ENCODE measurements around the gene MIS12. TPM values are rescaled to one million over a fixed set of nuclear protein-coding genes. Genes with fewer than 3 reads are reported as not detected.

Gene MIS12
- total RNA-seq, 1 experiment from 2014 or later = 46.3 TPM

DNA sequence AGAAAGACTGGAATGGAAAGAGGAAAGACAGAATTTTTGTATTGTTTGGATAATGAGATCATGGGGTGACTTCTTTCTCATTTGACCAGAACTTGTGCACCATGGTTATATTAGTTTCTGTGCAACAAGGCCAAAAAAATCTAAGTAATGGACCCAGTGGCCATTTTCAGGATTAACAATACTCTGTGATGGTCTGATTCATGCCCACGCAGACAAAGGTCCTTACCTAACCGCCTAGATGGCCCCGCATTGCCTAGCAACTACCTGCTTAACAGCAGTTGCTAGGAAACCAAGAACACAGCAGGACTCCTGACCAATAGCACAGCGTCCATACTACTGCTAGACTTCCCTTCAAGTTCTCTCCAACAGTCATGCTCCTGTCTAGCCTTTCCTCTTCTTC lies 22.4 kb downstream of the MIS12 start:
- Histone ChIP-seq H3K36me3 (no peaks in the 10 kb centered on the region), H3K4me3 (no peak overlapping the region), H3K9me3 (replicated peaks) (no peaks in the 10 kb centered on the region), H3K27ac (peak overlapping the region; percentile 88), H3K4me1 (replicated peaks) (peaks cover 23% of the 10 kb centered on the region), H3K27me3 (replicated peaks) (no peaks in the 10 kb centered on the region)
- DNase-seq (ENCODE audit: low read depth in 1 of 2, low spot score in 2 of 2) = no peak

DNA sequence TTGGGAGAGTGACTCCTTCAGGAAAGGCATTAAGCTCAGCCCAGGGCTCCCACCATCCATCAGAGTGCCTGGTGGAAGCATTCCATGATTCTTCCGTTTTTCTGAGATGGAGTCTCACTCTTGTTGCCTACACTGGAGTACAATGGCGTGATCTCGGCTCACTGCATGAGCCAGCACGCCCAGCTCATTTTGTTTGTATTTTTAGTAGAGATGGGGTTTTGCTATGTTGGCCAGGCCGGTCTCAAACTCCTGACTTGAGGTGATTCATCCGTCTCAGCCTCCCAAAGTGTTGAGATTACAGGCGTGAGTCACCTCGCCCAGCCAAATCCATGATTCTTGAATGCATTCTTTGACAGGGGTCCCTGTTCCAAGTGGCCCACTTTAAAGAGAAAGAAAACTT lies 23.1 kb downstream of the MIS12 start:
- peak overlapping the region; percentile 88 for H3K27ac ChIP-seq
- H3K36me3 ChIP-seq = no peaks in the 10 kb centered on the region
- H3K4me3 ChIP-seq = no peak overlapping the region
- no peaks in the 10 kb centered on the region for H3K9me3 ChIP-seq (replicated peaks)
- peaks cover 23% of the 10 kb centered on the region for H3K4me1 ChIP-seq (replicated peaks)
- DNase-seq (ENCODE audit: low read depth in 1 of 2, low spot score in 2 of 2) = peak; percentile 82 to 87
- H3K27me3 ChIP-seq (replicated peaks) = no peaks in the 10 kb centered on the region

DNA sequence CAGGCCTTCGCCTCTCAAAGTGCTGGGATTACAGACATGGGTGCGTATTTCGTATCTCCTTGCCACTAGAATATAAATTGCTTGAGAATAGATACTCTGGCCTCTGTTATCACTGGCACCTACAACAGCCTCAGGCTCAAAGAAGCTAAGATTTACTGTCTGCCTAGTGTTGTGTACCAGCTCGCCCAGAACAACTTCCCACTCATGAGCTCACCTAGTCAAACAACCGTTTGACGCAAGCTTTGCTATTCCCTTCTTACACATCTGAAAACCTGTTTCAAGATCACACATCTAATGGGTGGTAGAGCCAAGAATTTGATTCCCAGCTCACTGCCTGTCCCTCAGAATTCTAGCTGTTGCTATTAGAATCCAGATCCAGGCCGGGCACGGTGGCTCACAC lies 24.4 kb downstream of the MIS12 start:
- Histone ChIP-seq H3K27me3 (replicated peaks) (no peaks in the 10 kb centered on the region), H3K27ac (peak overlapping the region; percentile 88; the same call in 1 of the 2 replicates), H3K9me3 (replicated peaks) (no peaks in the 10 kb centered on the region), H3K36me3 (0 out of 2 replicates have a peak, but pooled peaks cover 5% of the 10 kb centered on the region), H3K4me3 (no peak overlapping the region), H3K4me1 (replicated peaks) (peaks cover 31% of the 10 kb centered on the region)
- DNase-seq (ENCODE audit: low read depth in 1 of 2, low spot score in 2 of 2) = no peak

DNA sequence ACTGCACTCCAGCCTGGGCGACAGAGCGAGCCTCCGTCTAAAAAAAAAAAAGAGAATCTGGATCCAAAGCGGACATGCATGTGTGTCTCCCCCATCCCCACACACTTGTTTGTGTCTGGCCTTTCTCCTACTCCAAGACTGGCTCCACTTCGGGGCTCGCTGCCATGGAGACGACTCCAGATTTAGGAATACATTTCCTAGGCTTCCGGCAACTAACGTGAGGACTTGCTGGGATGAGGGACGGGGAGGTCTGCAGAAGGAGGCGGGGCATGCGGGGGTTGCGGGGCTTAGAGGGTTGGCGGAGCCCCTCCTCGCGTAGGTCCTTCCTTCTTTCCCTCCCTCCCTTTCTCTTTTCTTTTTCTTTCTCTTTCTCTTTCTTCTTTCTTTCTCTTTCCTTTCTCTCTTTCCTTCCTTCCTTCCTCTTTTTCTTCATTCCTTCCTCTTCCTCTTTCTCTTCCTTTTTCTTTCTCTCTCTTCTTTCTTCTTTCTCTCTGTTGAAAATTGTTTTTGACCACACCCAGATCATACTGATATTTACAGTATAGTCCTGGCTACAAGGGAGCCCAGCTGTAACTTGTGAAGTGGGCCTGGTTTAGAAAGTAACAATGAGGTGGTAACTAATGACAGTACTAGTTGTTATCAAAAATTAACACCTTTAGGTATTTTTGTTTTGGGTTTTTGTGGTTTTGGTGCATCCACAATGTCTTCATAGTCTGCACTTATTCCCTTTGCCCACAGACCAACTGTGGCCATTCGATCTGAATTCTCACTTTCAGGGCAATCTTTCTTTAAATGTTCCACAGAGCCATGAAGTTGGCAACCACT lies 25.2 kb downstream of the MIS12 start:
- H3K27ac ChIP-seq = no peak overlapping the region

DNA sequence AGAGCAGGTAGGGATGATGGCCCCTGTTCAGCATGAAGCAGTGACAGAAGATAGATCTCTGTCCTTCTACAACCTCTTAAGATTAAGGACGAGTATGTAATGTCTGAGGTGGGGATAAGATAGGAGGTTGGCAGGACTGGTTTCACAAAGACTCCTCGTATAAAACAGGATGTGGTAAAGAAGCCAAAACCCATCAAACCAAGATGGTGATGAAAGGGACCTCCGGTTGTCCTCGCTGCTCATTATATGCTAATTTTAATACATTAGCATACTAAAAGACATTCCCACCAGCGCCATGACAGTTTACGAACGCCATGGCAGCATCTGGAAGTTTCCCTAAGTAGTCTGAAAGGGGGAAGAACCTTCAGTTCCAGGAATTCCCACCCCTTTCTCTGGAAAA lies 27.3 kb downstream of the MIS12 start:
- DNase-seq (ENCODE audit: low read depth in 1 of 2, low spot score in 2 of 2) = no peak
- peaks cover 45% of the 10 kb centered on the region for H3K4me1 ChIP-seq (replicated peaks)
- no peaks in the 10 kb centered on the region for H3K27me3 ChIP-seq (replicated peaks)

More for the DNA sequence above, 25.2 kb downstream of the MIS12 start:
- Histone ChIP-seq H3K4me1 (replicated peaks) (peaks cover 37% of the 10 kb centered on the region), H3K27me3 (replicated peaks) (no peaks in the 10 kb centered on the region), H3K36me3 (0 out of 2 replicates have a peak, but pooled peaks cover 5% of the 10 kb centered on the region), H3K9me3 (replicated peaks) (no peaks in the 10 kb centered on the region), H3K4me3 (no peak overlapping the region)
- no peak for DNase-seq (ENCODE audit: low read depth in 1 of 2, low spot score in 2 of 2)

DNA sequence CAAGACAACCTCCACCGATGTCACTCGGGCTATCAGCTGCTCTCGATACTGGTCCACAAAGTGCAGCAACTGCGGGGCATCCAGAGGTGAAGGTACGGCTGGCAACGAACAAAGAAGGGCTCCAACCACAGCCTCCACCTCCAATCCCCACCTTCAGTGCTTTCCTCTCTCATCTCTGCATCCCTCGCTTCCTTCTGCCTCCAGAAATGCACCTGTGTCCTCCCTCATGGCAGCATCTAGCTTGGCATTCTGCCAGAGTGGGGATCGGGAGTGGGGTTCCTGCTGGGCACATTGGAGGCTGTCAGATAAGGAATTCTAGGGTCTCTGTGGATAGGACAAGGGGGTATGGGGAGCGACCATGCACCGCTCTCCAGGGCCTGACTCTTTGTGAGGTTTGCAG lies 28.6 kb downstream of the MIS12 start:
- H3K36me3 ChIP-seq = 0 out of 2 replicates have a peak, but pooled peaks cover 5% of the 10 kb centered on the region
- no peak overlapping the region; the same call in 1 of the 2 replicates for H3K27ac ChIP-seq
- H3K27me3 ChIP-seq (replicated peaks) = no peaks in the 10 kb centered on the region
- DNase-seq (ENCODE audit: low read depth in 1 of 2, low spot score in 2 of 2) = no peak
- no peak overlapping the region for H3K4me3 ChIP-seq
- no peaks in the 10 kb centered on the region for H3K9me3 ChIP-seq (replicated peaks)
- peaks cover 32% of the 10 kb centered on the region for H3K4me1 ChIP-seq (replicated peaks)

More for the DNA sequence above, 27.3 kb downstream of the MIS12 start:
- Histone ChIP-seq H3K36me3 (0 out of 2 replicates have a peak, but pooled peaks cover 5% of the 10 kb centered on the region), H3K9me3 (replicated peaks) (no peaks in the 10 kb centered on the region), H3K27ac (no peak overlapping the region), H3K4me3 (no peak overlapping the region)

DNA sequence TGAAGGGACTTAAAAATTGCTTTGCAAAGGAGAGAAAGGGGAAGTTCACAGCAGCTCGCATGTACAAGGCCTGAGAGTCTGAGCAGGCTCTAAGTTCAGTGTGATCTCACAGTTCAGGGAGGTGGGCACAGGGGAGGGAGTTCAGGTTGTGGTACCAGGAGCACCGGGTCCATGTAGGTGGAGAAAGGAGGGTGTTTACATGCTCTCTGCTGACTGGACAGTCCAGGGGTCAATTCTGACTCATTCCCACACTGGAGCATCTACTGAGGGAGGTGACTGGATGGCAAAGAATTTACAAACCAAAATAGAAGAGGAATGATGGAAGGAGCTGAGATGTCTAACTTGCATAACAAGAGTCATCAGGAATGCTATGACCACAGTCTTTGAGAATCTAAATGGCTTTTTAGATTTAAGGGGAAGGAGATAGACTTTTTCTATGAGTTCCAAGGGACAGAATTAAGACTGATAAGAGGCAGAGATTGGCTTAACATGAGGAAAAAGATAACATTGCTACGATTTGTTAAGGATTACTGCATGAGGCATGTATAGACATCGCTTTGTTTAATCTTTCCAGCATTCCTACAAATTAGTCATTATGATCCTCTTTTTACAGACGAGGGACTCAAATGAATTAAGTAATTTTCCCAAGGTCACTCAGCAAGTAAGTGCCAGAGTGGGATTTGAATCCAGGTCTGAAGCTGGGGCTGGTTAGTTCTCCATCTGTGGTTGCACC lies 29.9 kb downstream of the MIS12 start:
- Histone ChIP-seq H3K9me3 (replicated peaks) (no peaks in the 10 kb centered on the region), H3K36me3 (0 out of 2 replicates have a peak, but pooled peaks cover 5% of the 10 kb centered on the region), H3K4me3 (no peak overlapping the region), H3K27ac (peak overlapping the region; percentile 93), H3K4me1 (replicated peaks) (peaks cover 27% of the 10 kb centered on the region), H3K27me3 (replicated peaks) (no peaks in the 10 kb centered on the region)
- peak; percentile 93 to 96 for DNase-seq (ENCODE audit: low read depth in 1 of 2, low spot score in 2 of 2)

DNA sequence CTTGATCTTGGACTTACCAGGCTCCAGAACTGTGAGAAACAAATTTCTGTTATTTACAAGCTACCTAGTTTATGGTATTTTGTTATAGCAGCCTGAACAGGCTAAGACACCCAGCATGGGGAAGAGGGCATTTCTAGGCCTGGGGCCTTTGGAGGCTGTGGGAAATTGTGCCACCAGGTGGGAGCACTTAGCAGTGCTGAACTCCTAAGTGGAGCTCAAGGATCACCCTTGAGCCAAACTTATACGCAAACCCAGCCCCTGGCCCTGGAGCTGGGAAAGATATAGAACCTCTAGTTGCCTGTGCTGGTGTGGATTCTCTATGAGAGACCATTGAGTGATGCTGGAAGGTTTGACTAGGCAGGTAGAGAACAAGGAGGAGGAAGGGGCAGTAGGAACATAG lies 36.1 kb downstream of the MIS12 start:
- Histone ChIP-seq H3K4me1 (replicated peaks) (peaks cover 19% of the 10 kb centered on the region), H3K27ac (no peak overlapping the region), H3K36me3 (no peaks in the 10 kb centered on the region; the same call in 1 of the 2 replicates), H3K9me3 (replicated peaks) (no peaks in the 10 kb centered on the region), H3K4me3 (no peak overlapping the region), H3K27me3 (replicated peaks) (no peaks in the 10 kb centered on the region)
- DNase-seq (ENCODE audit: low read depth in 1 of 2, low spot score in 2 of 2) = no peak

DNA sequence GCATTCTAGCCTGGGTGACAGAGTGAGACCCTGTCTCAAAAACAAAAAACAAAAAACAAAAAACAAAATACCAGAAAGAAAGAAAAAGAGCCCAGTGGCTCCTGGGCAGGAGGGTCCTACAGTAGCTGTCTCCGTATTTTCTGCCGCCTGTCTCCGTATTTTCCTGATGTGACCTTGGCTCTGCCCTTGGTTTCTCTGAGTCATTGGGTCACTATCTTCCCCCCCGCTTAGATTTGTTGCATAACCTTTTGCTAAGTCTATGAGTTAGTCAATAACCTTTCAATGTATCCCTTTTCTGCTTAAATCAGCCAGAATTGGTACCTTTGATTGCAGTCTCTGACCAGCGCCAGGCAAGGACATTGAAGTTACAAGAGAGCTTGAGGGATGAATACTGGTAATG lies 36.9 kb downstream of the MIS12 start:
- Histone ChIP-seq H3K36me3 (no peaks in the 10 kb centered on the region; the same call in 1 of the 2 replicates), H3K9me3 (replicated peaks) (no peaks in the 10 kb centered on the region), H3K27me3 (replicated peaks) (no peaks in the 10 kb centered on the region), H3K4me3 (no peak overlapping the region), H3K4me1 (replicated peaks) (peaks cover 17% of the 10 kb centered on the region), H3K27ac (no peak overlapping the region)
- no peak for DNase-seq (ENCODE audit: low read depth in 1 of 2, low spot score in 2 of 2)

DNA sequence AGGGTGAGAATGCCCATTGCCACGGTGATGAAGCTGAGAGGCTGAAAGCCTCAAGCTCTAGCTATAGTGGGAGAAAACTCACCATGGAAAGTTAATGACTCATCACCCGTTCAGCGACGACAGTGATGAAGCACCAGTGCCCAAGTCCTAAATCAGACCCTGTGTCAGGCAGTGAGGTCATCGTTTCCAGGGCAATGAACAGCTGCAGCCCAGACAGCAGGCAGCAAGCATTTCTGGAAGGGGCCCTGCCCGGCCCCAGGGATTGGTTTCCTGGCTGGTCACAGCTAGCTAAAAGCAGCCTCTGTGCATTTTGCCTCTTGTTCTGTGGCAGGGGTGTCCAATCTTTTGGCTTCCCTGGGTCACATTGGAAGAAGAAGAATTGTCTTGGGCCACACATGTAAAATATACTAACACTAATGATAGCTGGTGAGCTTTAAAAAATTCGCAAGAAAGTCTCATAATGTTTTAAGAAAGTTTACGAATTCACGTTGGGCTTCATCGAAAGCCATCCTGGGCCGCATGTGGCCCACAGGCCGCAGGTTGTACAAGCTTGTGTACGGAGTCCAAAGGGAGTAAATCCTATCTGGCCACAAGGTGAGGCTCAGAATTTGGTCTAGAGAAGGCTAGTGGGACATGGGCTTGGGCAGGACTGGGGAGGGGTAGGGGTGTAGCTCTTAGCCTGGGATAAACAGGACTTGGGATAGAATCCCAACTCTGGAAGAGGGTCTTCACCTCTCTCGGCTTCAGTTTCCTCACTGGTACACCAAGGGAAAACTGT lies 40.6 kb downstream of the MIS12 start:
- DNase-seq (ENCODE audit: low read depth in 1 of 2, low spot score in 2 of 2) = peak; percentile 71 to 89
- Histone ChIP-seq H3K27me3 (replicated peaks) (no peaks in the 10 kb centered on the region), H3K4me1 (replicated peaks) (peaks cover 17% of the 10 kb centered on the region), H3K9me3 (replicated peaks) (no peaks in the 10 kb centered on the region), H3K4me3 (no peak overlapping the region), H3K36me3 (no peaks in the 10 kb centered on the region; the same call in 1 of the 2 replicates), H3K27ac (peak overlapping the region; percentile 75)

DNA sequence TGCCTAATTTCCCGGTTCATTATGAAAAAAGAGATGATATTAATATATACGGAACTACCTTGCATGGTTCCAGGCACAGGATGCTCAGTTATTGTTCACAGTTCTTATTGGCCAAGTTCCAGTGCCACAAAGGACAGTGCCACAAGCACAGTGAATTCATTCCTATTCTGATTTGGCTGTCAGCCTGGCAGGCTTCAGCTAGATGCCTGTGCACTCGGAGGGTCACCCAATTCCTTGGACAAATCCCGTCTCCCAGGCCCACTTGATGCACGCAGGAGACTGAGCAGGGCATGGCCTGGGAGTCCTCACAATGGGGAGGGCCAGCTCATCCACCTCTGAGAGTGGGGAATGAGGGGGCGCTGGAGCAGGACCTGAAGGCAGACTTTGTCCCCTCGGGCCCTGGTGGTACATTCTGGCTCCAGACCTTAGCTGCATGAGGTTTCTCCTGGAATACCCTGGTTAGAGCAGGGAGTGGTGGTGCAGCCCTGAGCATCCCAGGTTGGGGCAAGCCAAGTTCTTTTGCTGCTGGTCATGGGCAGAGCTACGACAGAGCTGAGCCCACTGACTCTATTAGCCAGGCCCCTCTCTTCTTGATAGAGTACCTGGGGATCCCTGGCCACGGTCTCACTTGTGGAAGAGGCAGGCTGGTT lies 41.4 kb downstream of the MIS12 start:
- H3K4me3 ChIP-seq = no peak overlapping the region
- H3K27me3 ChIP-seq (replicated peaks) = no peaks in the 10 kb centered on the region
- no peak for DNase-seq (ENCODE audit: low read depth in 1 of 2, low spot score in 2 of 2)
- peaks cover 17% of the 10 kb centered on the region for H3K4me1 ChIP-seq (replicated peaks)
- H3K9me3 ChIP-seq (replicated peaks) = no peaks in the 10 kb centered on the region
- H3K36me3 ChIP-seq = no peaks in the 10 kb centered on the region; the same call in 1 of the 2 replicates
- peak overlapping the region; percentile 75 for H3K27ac ChIP-seq

DNA sequence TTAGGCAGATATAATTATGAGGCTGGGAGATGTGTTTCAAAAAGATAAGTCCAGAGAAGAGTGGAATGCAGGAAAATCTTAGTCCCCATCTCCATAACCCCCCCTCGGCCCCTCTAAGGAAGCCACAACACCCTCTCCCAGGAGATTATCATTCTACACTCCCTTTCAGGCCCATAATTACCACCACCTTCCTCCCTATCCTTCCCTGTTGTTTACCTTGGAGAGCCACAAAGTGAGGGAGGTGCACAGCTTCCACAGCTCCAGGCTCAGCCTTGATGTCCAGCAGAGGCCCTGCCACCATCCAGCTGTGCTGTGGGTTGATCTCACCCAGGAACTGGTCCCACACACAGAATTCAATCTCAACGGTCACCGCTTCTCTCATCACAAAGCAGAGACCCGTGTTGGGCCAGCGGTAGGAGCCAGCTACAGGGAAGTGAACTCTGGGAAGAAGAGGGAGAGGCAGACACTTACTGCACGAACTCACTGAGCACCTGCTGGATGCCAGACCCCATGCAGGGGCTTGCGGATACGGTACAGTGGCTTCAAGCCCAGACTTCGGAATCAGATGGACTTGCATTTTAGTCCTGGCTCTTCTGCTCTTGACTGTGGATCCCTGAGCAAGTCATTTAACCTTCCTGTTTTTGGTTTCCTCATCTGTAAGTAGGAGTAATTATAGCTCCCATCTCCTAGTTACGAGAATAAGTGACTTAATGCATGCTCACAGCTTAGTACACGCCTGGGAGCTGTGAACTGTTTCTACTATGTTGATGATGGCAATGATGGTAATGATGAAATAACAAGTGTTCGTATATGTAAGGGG lies 44.1 kb downstream of the MIS12 start:
- Histone ChIP-seq H3K4me3 (no peak overlapping the region), H3K36me3 (no peaks in the 10 kb centered on the region; the same call in 1 of the 2 replicates), H3K27me3 (replicated peaks) (no peaks in the 10 kb centered on the region), H3K9me3 (replicated peaks) (no peaks in the 10 kb centered on the region), H3K4me1 (replicated peaks) (peaks cover 17% of the 10 kb centered on the region), H3K27ac (no peak overlapping the region)
- DNase-seq (ENCODE audit: low read depth in 1 of 2, low spot score in 2 of 2) = no peak

Measured in SJSA1 (cell line).